WTC11 (cell line): ENCODE results near the gene SETD2. TPM values are rescaled to one million over a fixed set of nuclear protein-coding genes. Genes with fewer than 3 reads are reported as not detected.

Experiments used
- ATAC-seq: fragments of 200-7000 bp; cut with Tn5 transposase; 2 replicates; pipeline ENCODE4 v1.10.0; 2021; ENCODE audit warnings: mild to moderate bottlenecking, moderate library complexity
- CTCF ChIA-PET: fragments of 300-600 bp; sonication (Branson Sonifier 250); formaldehyde crosslinking; loops from one replicate; lab custom pipeline; 2021; ENCODE audit warnings: antibody characterized with exemption; lab: Charles Lee
- POLR2A ChIA-PET: fragments of 350-600 bp; sonication (Branson Sonifier 250); formaldehyde crosslinking; loops from one replicate; lab custom pipeline; 2021; ENCODE audit warnings: antibody characterized with exemption; lab: Charles Lee
- DNase-seq: peaks from one replicate; pipeline ENCODE4 v3.0.0; 2021; ENCODE audit warnings: low spot score
- H3K27ac Mint-ChIP-seq: 2 replicates; pipeline ENCODE4 v1.8.0; 2021; ENCODE audit warnings: mixed read lengths
- H3K27me3 Mint-ChIP-seq: 2 replicates; pipeline ENCODE4 v1.8.0; 2021; ENCODE audit warnings: low read depth, mild to moderate bottlenecking, moderate library complexity, mixed read lengths
- H3K36me3 Mint-ChIP-seq: 2 replicates; pipeline ENCODE4 v1.8.0; 2021; ENCODE audit warnings: mixed read lengths
- H3K4me1 Mint-ChIP-seq: 2 replicates; pipeline ENCODE4 v1.8.0; 2022; ENCODE audit warnings: mixed read lengths
- H3K4me3 Mint-ChIP-seq: 2 replicates; pipeline ENCODE4 v1.8.0; 2021; ENCODE audit warnings: mild to moderate bottlenecking, moderate library complexity, mixed read lengths
- H3K9me3 Mint-ChIP-seq: 2 replicates; pipeline ENCODE4 v1.8.0; 2021; ENCODE audit warnings: mixed read lengths
- E2F1 ChIP-seq: sonication (generic); formaldehyde crosslinking; IDR thresholded peaks from 2 replicates; pipeline ENCODE4 v1.8.0; 2022; ENCODE audit warnings: mild to moderate bottlenecking, missing genetic modification reagents
- ELF4 ChIP-seq: sonication (generic); formaldehyde crosslinking; IDR thresholded peaks from 2 replicates; pipeline ENCODE4 v1.8.1; 2022; ENCODE audit warnings: low read depth, mild to moderate bottlenecking, moderate library complexity, missing genetic modification reagents
- IRF1 ChIP-seq: sonication (generic); formaldehyde crosslinking; IDR thresholded peaks from 2 replicates; pipeline ENCODE4 v1.8.0; 2023; ENCODE audit warnings: missing genetic modification reagents
- NFE2L1 ChIP-seq: sonication (generic); formaldehyde crosslinking; IDR thresholded peaks from 2 replicates; pipeline ENCODE4 v1.8.1; 2023; ENCODE audit warnings: missing genetic modification reagents
- NR2C2 ChIP-seq: sonication (generic); formaldehyde crosslinking; IDR thresholded peaks from 2 replicates; pipeline ENCODE4 v1.8.0; 2022; ENCODE audit warnings: mild to moderate bottlenecking, missing genetic modification reagents
- OVOL2 ChIP-seq: fragments of 250-450 bp; sonication (Bioruptor Pico); IDR thresholded peaks from 2 replicates; pipeline ENCODE4 v1.9.0; 2021; ENCODE audit warnings: mild to moderate bottlenecking, borderline replicate concordance
- USF1 ChIP-seq: sonication (generic); formaldehyde crosslinking; IDR thresholded peaks from 2 replicates; pipeline ENCODE4 v1.8.0; 2022; ENCODE audit warnings: mild to moderate bottlenecking, missing genetic modification reagents
- ZBTB21 ChIP-seq: sonication (generic); formaldehyde crosslinking; IDR thresholded peaks from 2 replicates; pipeline ENCODE4 v1.8.1; 2023; ENCODE audit warnings: mild to moderate bottlenecking, missing genetic modification reagents, borderline replicate concordance
- ZNF121 ChIP-seq: sonication (generic); formaldehyde crosslinking; IDR thresholded peaks from 2 replicates; pipeline ENCODE4 v1.8.0; 2023; ENCODE audit warnings: missing genetic modification reagents
- ZNF232 ChIP-seq: sonication (generic); formaldehyde crosslinking; IDR thresholded peaks from 2 replicates; pipeline ENCODE4 v1.8.0; 2022; ENCODE audit warnings: mild to moderate bottlenecking, missing genetic modification reagents
- ZNF396 ChIP-seq: fragments of 250-450 bp; sonication (Bioruptor Pico); IDR thresholded peaks from 2 replicates; pipeline ENCODE4 v1.8.0; 2021; ENCODE audit warnings: mild to moderate bottlenecking, moderate library complexity, borderline replicate concordance
- total RNA-seq: library from RNA; stranded (reverse); gene quantifications from 3 replicates; pipeline ENCODE4 v1.2.3, GENCODE V29; 2021
- TF ChIP-seq, protein P1 (sequence below): sonication (generic); formaldehyde crosslinking; IDR thresholded peaks from 2 replicates; pipeline ENCODE4 v1.8.1; 2022; ENCODE audit warnings: low read depth, mild to moderate bottlenecking, moderate library complexity, missing genetic modification reagents, borderline replicate concordance
- TF ChIP-seq, protein P2 (sequence below): fragments of 250-450 bp; sonication (Bioruptor Pico); IDR thresholded peaks from 2 replicates; pipeline ENCODE4 v1.9.0; 2021; ENCODE audit warnings: mild to moderate bottlenecking, borderline replicate concordance
- TF ChIP-seq, protein P3 (sequence below): fragments of 250-450 bp; sonication (Bioruptor Pico); IDR thresholded peaks from 2 replicates; pipeline ENCODE4 v1.9.0; 2021; ENCODE audit warnings: moderate library complexity, mild to moderate bottlenecking, inconsistent platforms, borderline replicate concordance
- TF ChIP-seq, protein P4 (sequence below): sonication (generic); formaldehyde crosslinking; IDR thresholded peaks from 2 replicates; pipeline ENCODE4 v1.8.1; 2022; ENCODE audit warnings: mild to moderate bottlenecking, missing genetic modification reagents, moderate library complexity, borderline replicate concordance

Gene SETD2
- total RNA-seq, 1 experiment from 2014 or later, result 39.8 TPM

DNA sequence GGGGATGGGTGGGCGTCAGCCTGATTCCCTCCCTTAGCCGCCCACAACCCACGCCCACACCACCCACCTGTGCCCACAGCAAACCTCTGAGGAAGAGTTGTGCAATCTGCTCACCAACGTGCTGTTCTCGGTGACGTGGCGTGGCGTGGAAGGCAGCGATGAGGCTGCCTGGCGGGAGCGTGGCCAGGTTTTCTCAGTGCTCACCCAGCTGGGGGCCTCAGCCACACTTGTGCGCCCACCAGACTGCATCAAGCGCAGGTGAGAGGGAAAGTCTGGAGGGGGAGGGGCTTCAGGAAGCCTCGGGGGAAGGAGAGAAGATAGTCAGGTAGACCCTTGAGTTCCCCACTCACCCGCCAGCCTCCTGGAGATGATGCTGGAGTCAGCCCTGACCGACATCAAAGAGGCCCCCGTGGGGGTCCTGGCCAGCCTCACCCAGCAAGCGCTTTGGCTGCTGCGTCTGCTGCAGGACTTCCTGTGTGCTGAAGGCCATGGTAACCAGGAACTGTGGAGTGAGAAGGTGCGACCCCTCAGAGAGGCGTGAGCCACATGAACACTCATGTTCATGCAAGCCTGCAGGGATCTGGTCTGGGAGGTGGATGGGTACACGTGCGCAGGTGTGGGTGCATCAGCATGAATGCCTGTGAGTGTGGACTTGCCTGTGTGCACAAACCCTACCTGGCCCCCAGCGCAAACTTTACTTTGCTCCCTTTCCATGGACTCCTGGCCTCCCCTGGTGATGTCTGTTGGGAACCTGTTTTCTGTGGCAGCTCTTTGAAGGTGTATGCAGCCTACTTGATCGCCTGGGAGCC, 162.8 kb downstream of the SETD2 start:
- Mint-ChIP-seq H3K27ac (no peak overlapping the region), H3K36me3 (peaks cover 20% of the 10 kb centered on the region; the same call in 1 of the 2 replicates), H3K4me1 (peaks cover 3% of the 10 kb centered on the region), H3K27me3 (no peaks in the 10 kb centered on the region), H3K4me3 (no peak overlapping the region), H3K9me3 (no peaks in the 10 kb centered on the region)
- ATAC-seq, result no peak
- POLR2A ChIA-PET, result interaction anchor here (1.0 kb wide), 1 partner anchor 22 kb away, joined by 3 read pairs; the partner anchor contains the start of gene NBEAL2
- TF ChIP-seq NR2C2 (no peak), IRF1 (CRISPR knock-in tag) (no peak), ZNF232 (CRISPR knock-in tag) (no peak), USF1 (CRISPR knock-in tag) (no peak)
- CTCF ChIA-PET, result interaction anchor here (1.6 kb wide), 2 partner anchors 163 to 246 kb away, joined by 4 to 5 read pairs; partner anchors contain the start of gene SETD2
- DNase-seq, result no peak

DNA sequence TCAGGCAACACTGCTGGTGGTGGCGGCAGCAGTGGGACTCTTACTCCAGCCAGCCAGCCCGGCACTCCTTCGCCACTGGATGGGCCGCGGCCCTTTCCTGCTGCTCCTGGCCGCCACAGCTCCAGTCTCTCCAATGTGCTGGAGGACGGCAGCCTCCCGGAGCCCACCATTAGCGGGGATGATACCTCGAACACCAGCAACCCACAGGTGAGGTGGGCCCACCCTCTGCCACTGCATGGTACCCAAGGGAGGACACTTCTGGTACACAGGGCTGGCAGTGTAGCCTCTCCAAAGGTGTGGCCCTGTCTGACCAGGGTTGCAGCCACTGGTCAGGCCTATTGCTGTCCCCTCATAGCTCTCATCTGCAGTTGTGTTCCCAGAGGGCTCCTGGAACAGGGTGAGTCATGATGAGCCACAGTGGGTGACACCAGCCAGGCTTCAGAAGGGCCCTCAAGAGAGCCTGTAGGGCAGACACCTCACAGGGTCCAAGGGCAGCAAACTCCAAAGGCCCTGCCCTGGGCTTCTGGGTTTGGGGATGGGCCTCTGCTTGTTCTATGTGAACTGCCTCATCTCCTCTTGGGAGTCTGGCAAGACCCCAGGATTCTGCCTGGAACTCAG, 163.6 kb downstream of the SETD2 start:
- POLR2A ChIA-PET, result no interaction called here
- TF ChIP-seq NFE2L1 (CRISPR knock-in tag), result no peak
- DNase-seq (no peak), ATAC-seq (no peak)
- H3K4me1 Mint-ChIP-seq, result peaks cover 3% of the 10 kb centered on the region
- no peaks in the 10 kb centered on the region for H3K9me3 Mint-ChIP-seq
- no peak overlapping the region for H3K27ac Mint-ChIP-seq
- no peak overlapping the region for H3K4me3 Mint-ChIP-seq
- no peaks in the 10 kb centered on the region for H3K27me3 Mint-ChIP-seq
- H3K36me3 Mint-ChIP-seq, result peaks cover 14% of the 10 kb centered on the region; the same call in 1 of the 2 replicates
- CTCF ChIA-PET, result interaction anchor here (0.6 to 4.0 kb wide), 3 partner anchors 64 to 93 kb away, joined by 4 to 59 read pairs (median 18); no protein-coding TSS in a partner anchor

- no peak overlapping the region for H3K27ac Mint-ChIP-seq
- CTCF ChIA-PET, result interaction anchor here (0.6 to 4.0 kb wide), 11 partner anchors 12 to 336 kb away, joined by 3 to 59 read pairs (median 8); partner anchors contain the start of gene CCDC12
- ATAC-seq, result no peak
- no peak for TF ChIP-seq ELF4 (CRISPR knock-in tag)
- TF ChIP-seq ZBTB21 (CRISPR knock-in tag), result no peak
- TF ChIP-seq E2F1, result no peak
- TF ChIP-seq, protein P1, sequence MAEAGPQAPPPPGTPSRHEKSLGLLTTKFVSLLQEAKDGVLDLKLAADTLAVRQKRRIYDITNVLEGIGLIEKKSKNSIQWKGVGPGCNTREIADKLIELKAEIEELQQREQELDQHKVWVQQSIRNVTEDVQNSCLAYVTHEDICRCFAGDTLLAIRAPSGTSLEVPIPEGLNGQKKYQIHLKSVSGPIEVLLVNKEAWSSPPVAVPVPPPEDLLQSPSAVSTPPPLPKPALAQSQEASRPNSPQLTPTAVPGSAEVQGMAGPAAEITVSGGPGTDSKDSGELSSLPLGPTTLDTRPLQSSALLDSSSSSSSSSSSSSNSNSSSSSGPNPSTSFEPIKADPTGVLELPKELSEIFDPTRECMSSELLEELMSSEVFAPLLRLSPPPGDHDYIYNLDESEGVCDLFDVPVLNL (CRISPR knock-in tag), result no peak
- TF ChIP-seq, protein P2, sequence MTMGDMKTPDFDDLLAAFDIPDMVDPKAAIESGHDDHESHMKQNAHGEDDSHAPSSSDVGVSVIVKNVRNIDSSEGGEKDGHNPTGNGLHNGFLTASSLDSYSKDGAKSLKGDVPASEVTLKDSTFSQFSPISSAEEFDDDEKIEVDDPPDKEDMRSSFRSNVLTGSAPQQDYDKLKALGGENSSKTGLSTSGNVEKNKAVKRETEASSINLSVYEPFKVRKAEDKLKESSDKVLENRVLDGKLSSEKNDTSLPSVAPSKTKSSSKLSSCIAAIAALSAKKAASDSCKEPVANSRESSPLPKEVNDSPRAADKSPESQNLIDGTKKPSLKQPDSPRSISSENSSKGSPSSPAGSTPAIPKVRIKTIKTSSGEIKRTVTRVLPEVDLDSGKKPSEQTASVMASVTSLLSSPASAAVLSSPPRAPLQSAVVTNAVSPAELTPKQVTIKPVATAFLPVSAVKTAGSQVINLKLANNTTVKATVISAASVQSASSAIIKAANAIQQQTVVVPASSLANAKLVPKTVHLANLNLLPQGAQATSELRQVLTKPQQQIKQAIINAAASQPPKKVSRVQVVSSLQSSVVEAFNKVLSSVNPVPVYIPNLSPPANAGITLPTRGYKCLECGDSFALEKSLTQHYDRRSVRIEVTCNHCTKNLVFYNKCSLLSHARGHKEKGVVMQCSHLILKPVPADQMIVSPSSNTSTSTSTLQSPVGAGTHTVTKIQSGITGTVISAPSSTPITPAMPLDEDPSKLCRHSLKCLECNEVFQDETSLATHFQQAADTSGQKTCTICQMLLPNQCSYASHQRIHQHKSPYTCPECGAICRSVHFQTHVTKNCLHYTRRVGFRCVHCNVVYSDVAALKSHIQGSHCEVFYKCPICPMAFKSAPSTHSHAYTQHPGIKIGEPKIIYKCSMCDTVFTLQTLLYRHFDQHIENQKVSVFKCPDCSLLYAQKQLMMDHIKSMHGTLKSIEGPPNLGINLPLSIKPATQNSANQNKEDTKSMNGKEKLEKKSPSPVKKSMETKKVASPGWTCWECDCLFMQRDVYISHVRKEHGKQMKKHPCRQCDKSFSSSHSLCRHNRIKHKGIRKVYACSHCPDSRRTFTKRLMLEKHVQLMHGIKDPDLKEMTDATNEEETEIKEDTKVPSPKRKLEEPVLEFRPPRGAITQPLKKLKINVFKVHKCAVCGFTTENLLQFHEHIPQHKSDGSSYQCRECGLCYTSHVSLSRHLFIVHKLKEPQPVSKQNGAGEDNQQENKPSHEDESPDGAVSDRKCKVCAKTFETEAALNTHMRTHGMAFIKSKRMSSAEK, result no peak
- TF ChIP-seq OVOL2, result no peak
- TF ChIP-seq NR2C2, result no peak
- TF ChIP-seq, protein P3, sequence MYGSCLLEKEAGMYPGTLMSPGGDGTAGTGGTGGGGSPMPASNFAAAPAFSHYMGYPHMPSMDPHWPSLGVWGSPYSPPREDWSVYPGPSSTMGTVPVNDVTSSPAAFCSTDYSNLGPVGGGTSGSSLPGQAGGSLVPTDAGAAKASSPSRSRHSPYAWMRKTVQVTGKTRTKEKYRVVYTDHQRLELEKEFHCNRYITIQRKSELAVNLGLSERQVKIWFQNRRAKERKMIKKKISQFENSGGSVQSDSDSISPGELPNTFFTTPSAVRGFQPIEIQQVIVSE (CRISPR knock-in tag), result no peak
- TF ChIP-seq ZNF396 (CRISPR knock-in tag), result no peak
- TF ChIP-seq, protein P4, sequence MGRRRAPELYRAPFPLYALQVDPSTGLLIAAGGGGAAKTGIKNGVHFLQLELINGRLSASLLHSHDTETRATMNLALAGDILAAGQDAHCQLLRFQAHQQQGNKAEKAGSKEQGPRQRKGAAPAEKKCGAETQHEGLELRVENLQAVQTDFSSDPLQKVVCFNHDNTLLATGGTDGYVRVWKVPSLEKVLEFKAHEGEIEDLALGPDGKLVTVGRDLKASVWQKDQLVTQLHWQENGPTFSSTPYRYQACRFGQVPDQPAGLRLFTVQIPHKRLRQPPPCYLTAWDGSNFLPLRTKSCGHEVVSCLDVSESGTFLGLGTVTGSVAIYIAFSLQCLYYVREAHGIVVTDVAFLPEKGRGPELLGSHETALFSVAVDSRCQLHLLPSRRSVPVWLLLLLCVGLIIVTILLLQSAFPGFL (CRISPR knock-in tag), result no peak
- no peak for TF ChIP-seq ZNF121 (CRISPR knock-in tag)
Observed at GRCh38 chr3:46999516-47000197, 164.3 kb downstream of the SETD2 start.

More at GRCh38 chr3:46999516-47000197, 164.3 kb downstream of the SETD2 start:
- H3K36me3 Mint-ChIP-seq, result peaks cover 14% of the 10 kb centered on the region; the same call in 1 of the 2 replicates
- no peaks in the 10 kb centered on the region for H3K9me3 Mint-ChIP-seq
- DNase-seq, result no peak
- H3K27me3 Mint-ChIP-seq, result no peaks in the 10 kb centered on the region
- peaks cover 3% of the 10 kb centered on the region for H3K4me1 Mint-ChIP-seq
- no peak overlapping the region for H3K4me3 Mint-ChIP-seq
- POLR2A ChIA-PET, result no interaction called here
